RPMI8226 (cell line): ENCODE measurements around the gene KRT83.

ENCODE experiments used
- DNase-seq: peaks from one replicate; pipeline ENCODE4 v3.0.0-alpha.2; 2015

The KRT83 gene

DNA sequence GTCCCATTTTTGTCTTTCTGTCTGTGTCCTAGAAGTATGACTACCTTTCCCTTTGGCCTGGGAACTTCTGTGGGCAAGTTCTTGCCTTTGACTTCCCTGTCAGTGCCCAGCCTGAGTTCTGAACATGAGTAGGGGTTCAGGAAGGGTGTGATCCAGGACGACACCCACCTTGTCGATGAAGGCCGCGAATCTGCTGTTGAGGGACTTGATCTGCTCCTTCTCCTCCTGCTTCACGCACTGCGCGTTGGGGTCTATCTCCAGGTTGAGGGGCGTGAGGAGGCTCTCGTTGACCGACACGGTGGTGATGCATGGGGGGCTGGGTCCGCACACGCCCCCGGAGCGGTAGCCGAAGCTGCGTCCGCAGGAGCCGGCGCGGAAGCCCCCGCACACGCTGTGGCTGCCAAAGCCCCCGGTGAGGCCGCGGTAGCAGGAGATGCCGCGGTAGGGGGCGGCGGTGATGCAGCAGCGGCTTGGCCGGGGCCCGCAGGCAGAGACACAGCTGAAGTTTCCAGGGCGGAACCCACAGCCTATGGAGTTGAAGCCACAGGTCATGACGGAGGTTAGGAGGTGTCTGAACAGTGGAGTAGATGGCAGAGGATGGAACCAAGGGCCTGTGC, at the start of gene KRT83:
Gene KRT83 (minus strand): TSS at position 615 of the 617 bp plus-strand sequence. CDS start 63 bp downstream, at position 552.
- no peak for DNase-seq

DNA sequence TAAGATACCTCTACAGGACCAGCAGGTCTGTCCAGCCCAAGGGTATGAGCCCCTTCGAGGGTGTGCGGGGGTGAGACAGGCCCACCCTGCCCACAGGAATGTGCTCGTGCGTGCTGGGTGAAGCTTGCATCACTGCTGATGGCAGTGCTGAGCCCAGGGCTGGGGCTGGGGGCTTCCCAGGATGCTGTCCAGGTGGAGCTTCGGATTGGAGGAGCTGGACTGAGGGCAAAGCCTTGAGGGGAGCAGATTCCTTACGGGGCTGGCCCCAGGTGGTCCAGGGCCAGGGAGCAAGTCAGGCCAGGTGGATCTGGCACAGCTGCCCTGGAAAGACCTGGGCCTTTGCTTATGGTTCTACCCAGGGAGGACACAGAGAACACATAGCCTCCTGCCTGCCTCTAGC, 48.6 kb upstream of the KRT83 start:
- no peak for DNase-seq

DNA sequence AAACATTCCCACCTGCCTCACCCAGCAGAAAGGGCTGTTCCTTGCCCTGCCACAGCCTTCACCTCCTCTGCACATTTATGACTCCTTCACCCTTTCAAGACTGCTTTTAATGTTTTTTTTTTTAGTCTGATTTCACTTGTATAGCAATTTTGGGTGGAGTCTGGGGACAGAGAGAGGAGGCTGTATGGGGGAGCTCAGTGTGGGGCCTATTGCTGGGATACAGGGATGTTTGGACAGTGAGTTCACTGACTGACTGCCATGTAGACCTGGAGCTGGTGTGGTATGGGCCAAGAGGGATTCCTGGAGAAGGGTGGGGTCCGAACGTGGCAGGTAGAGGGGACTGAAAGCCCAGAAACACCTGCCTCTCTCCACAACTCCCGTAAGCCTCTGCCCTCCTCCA, 48.0 kb upstream of the KRT83 start:
- no peak for DNase-seq

DNA sequence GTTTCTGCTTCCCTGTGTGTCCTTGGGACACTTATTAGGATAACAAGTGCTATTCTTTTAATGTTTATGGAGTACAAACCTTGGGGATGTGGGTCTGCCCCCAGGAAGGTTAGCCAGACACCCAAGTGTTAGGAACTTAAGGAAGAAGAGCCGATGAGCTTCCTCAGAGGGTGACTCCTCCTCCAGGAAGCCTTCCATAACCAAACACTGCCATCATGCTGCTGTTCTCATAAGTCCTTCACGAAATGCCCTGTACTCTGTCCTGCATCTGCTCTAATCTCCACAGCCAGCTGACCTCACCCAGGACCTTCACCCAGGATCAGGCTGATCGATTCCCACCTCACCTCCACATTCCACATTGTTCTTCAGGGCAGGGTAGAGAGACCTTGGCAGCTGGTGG, 47.3 kb upstream of the KRT83 start:
- DNase-seq = no peak

DNA sequence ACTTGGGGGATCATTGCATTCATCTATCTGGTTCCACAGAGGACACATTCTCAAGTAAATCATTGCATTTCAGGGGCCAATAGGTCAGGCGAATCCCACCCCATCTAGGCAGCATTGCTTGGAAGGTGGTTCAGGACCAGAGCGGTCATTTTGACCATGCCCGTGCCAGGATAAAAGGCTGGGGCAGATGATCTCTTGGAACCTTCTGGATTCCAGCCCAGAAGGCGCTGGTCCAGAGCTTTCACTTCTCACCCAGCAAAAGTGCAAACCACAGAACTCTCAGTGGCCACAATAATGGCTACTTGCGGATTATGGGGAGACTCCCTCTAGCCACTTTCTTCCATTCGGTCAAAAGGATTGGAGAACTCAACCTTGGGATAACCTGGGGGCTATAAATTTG, 46.7 kb upstream of the KRT83 start:
- DNase-seq = no peak

DNA sequence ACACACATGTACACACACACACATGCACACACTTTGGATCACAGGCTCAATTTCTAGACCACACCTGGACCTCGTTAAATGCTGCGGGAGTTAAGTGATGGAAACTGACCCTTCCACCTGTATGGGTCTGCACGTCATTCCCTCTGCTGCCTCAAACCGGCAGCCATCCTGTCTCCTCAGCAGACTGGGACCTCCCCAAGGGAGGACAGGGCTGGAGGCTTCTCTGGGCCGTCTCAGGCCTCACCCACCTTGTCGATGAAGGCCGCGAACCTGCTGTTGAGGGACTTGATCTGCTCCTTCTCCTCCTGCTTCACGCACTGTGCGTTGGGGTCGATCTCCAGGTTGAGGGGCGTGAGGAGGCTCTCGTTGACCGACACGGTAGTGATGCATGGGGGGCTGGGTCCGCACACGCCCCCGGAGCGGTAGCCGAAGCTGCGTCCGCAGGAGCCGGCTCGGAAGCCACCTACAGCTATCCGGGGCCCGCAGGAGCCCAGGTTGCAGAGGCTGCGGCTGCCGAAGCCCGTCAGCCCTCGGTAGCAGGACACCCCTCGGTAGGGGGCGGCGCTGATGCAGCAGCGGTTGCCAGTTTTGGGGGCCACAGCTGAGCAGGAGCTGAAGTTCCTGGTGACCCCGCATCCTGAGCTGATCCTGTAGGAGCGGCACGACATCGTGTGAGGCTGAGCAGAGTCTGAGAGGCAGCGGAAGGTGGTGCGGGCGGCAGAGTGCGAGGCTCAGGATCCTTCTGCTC, 45.7 kb upstream of the KRT83 start, which contains the start of gene KRT85:
Gene KRT85 (minus strand): TSS at position 744 of the 748 bp plus-strand sequence. CDS start 76 bp downstream, at position 668.
- DNase-seq = no peak

DNA sequence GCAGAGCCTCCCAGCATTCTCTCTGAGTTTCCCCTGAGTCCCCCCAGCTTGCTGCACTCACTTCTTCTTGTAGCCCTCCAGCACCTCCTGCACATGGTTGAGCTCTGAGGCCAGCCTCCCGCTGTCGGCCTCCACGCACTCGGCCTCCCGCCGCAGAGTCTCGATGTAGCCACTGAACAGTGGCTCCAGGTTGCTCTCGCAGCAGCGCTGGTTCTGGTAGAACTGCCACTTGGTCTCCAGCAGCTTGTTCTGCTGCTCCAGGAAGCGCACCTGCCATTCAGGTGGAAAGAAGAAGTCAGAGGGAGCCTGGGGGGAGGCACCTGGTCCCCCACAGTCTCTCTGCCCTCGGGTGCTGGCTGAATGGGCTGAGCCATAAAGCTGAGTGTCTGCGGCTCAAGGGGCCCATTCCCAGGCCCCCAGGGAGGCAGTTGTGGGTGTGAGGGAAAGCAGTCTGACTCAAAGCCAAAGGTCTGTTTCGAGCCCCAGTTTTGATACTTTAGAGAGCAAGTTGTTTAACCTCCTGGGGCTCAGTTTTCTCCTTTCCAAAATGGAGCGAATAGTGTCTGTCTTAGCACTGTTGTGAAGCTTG, 43.8 kb upstream of the KRT83 start:
- DNase-seq = no peak

DNA sequence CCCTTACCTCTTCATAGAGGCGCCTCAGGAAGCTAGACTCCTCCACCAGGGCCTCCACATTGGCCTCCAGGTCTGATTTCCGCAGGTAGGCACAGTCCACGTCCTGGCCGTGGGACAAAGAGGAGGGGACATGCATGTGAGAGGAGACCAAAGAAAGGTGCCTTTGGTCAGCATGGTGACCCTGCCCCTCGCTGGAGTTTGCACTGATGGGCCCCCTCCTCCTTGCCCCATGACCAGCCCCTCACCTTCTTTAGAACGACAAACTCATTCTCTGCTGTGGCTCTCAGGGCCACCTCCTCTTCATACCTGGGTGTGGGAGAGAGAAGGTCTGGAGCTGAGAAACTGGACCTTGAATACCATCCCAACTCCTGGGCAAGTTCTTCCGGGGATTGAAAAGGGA, 42.9 kb upstream of the KRT83 start:
- DNase-seq = no peak

DNA sequence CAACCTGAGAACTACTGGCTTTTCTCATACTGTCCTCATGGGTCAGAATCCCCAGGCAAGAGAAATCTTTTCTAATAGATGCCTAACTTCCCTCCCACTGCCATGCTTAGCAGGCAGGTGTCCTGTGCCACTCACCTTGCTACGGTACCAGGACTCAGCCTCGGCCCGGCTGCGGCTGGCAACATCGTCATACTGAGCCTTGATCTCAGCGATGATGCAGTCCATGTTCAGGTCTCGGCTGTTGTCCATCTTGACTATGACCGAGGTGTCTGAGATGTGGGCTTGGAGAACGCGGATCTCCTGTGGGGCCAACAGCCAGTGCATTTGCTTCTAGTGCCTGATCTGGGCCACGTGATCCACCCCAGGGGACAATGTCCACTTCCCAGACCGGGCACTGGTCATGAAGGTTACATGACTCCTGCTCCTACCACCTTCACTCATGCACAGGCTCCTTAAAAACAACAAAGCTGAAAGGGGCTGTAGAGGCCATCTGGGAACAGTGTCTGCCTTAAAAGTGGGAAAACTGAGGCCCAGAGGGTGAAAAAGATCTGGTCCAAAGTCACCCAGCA, 42.0 kb upstream of the KRT83 start:
- no peak for DNase-seq

DNA sequence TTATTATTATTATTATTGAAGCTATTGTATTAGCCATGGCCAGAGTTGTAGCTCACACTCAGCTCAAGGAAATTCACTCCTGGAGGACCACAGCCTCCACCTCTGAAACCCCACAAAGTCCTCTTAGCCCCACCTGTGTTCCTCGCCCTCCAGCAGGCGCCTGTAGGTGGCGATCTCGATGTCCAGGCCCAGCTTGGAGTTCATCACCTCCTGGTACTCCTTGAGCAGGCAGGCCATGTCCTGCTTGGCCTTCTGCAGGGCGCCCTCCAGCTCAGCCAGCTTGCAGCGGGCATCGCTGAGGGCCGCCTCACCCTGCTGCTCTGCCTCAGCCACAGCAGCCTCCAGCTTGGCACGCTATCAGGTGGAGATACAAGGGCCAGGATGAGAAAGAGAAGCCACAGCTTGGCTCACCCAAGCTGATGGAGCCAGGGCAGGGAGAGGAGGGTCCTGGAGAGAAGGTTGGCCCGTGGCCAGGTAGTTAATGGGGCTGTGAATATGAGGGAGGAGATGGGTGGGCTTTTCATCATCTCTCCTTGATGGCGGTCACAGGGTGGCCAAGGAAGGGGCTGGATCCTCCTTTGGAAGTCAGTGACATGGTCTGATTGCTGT, 41.0 kb upstream of the KRT83 start:
- DNase-seq = peak; percentile 49

DNA sequence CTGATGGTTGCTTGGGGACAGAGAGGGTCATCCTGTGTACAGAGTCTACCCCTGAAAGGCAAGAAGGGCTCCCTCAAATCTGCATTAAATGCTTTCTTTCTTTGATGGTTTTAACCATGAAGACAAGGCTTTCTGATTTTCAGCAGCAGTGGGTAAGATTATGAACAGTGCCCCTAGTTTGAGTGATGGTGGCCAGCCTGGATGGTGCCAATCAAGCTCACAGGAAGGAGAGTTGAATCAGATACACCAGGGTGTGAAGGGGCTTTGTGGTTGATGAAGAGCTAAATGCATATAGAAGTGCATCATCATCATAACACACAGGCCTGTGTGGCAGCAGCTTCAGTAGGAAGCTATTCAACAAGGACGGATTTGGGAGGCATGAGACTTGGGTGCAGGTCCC, 40.4 kb upstream of the KRT83 start:
- no peak for DNase-seq

DNA sequence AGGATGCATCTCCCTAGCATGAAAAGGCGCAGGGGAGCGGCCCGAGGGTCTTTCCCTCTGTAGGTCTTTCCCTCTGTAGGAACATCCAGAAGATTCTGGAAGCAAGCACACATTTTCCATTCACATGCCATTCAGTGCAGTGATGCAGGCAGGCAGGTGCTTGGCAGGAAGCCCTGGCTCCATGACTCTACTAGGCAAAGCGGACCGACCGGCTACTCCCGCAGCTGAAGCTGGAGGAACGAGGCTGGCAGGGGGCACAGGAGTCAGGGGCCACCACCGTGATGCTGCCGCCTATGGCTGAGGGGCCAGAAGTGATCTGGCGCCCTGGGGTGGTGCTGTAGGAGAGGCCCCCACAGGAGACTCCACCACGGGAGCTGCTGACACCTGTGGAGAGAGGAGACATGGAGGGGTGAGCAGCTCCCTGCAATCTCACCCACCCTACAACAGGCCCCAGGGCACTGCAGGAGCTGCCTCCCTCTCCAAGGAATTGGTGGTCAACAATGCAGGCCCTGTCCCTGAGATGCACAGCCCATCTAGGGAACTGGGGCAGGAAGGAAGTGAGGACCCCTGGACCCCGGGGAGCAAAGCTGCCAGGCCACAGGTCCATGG, 39.6 kb upstream of the KRT83 start:
- no peak for DNase-seq

DNA sequence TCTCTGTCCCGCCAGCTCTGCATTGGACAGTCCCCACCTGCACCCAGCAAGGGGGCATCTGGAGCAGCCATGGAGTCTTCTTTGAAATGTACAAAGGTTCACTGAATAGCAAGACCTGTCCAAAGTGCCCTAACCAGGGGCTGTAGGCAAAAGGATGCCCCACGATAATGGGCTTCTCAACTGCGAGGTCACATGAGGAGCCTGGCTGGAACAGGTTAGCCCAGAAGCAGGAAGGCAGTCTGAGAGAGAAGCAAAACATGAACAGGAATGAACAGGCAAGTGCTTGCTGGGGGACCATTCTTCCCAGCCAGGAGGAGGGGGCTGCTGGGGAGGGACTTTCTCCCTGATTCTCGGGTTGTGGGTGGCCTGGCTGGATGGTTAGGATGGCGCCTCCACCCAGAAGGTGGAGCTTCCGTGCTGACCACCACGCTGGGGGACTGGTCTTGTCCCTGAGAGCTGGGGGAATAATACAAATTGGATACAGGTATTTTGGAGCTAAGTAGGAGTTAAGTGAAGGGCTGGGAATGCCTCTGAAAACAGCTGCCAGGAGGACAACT, 39.0 kb upstream of the KRT83 start:
- no peak for DNase-seq

DNA sequence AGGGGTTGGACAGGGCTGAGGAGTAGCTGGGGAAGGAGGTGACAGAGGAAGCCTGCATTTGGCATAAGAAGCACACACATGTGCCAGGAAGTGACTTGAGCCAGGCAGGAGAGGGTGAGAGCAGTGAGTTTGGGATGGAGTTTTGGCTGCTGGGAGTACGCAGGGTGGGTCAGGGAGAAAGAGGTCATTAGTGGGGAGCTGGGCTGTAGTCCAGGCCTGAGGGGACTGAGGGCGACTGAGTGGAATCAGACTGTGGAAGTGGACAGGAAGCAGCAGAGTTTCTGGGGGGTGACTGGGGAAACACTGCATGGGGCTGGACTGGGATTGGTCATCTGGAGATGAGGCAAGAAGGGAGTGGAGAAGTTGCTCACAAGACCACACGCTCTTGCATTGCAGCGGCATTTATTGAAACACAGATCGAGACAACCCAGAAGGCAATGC, 38.4 kb upstream of the KRT83 start:
- no peak for DNase-seq

DNA sequence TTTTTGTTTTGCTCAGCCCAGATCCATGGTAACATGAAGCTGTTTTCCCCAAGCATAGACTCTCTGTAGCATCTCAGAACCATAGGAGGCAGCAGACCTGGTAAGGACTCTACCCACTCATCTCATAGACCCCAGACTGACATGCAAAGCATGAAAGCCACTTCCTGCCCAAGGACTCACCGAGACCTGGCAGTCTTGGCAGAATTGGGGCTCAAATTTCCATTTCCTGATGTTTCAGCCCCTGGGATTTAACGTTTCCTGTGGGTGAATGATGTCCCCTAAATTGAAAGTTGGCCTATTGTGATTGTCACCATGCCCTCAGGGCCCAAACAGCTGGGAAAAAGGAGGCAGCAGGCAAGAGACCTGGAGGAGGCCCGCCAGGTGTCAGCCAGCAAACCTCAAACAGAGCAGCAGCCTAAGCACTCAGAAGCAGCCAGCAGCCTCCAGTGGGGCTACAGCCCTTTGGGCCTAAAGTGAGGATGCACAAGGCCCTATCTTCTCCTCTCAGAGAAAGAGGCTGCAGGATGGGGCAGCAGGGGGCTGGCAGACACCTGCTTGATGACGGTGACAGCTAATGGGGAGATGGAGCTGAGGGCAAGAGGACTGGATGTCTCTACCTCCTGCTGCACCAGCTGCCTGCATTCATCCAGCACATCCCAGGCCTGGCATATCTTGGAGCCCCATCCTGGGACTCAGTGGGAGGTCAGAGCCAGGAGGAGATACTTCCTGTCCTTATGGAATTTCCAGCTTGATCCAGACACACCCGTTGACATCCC, 37.6 kb upstream of the KRT83 start:
- no peak for DNase-seq

DNA sequence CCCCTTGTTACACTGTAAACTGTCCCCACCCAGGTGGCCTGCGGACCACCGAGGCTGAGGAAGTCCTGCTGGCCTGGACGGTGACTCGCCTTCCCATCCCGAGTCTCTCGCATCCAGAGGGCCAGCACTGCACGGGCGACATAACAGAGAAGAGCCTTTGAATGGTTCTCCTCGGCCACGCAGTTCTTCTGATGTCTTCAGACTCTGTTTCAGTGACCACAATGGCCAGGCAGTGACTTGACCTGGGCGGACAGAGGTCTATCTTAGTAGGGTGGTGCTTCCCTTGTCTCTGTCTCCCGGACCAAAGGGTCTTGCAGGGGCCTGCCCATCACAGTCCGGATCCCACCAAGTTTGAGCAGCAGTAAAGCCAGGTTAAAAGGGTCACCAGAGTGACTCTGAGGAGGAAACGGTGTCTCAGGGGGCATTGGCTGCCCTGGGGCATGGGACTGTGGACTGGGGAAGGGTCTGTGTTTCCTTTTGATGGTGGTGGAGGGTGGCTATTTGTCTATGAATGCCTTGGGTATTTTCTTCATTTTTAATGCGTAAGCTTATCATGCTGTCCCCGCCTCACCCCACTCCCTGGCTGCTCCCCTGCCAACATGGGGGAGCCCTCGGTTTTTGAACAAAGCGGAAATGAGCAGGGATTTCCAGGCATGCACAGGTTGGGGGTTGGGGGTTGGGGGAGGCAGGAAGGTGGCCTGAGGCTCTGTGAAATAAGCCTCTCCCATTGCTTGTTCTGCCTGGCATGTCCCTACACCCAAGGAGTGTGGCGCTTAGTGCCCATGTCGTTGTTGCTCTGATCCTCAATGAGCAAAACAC, 35.8 kb upstream of the KRT83 start:
- DNase-seq = no peak

DNA sequence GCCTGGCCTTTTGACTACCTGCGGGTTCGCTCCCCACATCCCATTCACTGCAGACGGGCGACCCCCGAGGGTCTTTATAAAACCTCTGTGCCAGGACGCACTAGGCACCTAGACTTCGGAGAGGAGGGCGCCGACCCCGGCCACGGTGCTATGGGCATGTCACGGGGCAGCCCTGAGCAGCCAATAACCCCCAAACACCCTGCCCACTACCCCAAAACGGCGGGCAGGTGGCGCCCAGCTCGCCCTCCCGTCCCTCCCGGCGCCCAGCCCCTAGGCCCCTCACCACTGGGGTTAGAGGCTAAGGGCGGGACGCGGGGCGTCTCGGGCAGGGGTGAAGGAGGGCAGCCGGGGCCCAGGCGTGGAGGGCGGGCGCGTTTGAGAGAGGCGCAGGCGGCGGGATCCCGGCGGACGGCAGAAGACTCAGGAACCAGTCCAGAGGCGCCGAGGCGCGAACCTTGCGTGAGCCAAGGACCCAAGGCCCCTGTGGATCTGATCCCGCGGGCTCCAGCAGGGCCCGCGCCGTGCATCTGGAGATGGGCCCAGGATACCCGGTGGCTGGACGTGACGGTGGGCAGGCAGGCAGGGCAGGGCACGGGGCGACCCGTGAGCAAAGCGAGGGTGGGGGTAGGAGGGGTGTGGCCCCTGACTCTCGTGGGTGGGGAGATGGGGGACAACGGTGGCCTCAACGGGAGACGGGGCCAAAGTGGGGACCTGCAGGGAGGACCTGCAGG, 35.0 kb upstream of the KRT83 start:
- DNase-seq = no peak

DNA sequence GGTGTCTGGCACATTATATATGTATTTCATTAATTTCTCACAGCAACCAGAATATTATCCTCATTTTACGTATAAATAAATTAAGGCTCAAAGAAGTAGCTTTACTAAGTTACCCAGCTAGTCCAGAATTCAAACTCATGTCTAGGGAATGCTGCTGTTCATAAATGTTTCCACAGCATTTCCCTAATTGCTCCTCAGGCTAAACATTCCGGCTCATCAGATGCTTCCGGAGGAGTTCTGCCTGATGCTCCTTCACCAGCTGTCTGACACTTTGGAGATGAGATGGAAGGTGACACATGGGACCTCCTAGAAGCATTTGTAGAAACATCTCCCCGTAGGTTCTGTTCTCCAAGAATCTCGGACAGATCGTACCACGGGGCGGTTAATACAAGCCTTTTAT, 34.0 kb upstream of the KRT83 start:
- no peak for DNase-seq

DNA sequence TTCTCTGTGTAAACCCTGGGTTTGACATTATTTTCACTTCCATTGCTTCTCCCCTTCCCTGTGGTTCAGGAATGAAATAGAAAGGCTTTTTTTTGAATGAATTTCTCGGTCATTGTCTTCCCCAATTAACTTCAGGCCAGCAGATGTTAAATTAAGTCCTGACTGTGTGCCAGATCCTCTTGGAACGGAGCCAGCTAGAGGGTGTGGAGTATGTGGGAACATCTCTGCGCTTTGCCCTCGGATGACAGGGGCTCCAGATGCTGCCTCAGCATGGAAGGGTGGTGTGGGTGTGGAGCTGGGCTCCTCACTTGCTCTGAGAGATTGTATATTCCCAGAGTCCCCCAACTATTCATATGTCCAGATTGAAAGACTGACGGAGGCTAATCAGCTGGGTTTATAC, 33.0 kb upstream of the KRT83 start:
- DNase-seq = peak; percentile 49

DNA sequence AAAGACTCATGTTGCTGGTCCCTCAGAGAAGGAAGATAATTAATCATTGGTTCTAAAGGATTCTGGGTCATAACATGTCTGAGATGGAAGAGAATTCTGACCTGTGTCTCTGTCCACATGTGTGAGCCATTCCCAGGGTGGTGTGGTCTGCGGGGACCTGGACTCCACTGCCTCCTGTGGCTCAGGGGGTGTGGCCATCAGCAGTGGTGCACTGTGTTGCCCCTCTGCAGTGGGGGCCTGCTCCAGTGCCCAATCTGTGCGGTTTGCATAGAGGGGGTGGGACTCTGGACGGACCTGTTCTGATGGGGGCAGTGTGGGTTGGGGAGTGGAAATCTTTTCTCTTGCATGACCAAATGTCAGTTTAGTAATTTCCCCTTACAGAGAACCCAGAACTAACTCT, 32.6 kb upstream of the KRT83 start:
- DNase-seq = no peak
